22Rv1 (cell line): ENCODE data around the gene NEB.

Source experiments
- H3K27ac ChIP-seq: fragments of 450-650 bp; 2 replicates; pipeline ENCODE4 v1.5.1; 2017
- ZFX ChIP-seq: fragments of 450-650 bp; IDR thresholded peaks from 2 replicates; pipeline ENCODE4 v1.6.1; 2017; ENCODE audit warnings: antibody characterized with exemption, borderline replicate concordance
- TF ChIP-seq, protein P1 (sequence below): fragments of 450-650 bp; IDR thresholded peaks from 2 replicates; pipeline ENCODE4 v1.5.1; 2017; ENCODE audit warnings: mild to moderate bottlenecking

Gene NEB

DNA sequence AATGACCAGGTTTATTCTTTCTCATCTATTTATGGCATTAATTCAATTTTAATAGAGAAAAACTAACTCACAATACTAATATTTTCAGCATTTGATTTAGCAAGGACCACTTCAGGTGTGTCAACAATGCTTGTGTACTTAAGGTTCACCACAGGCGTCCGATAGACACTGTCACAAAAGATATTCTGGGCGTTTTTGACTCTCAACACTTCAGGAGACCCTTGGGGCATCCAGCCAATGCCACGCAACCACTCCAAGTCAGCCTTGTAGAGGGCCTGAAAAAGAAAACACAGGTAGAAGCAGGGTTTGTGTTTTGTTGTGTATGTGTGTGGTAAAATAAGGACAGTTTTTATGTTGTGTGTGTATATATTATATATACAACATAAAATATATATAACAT lies 158.2 kb downstream of the NEB start:
- H3K27ac ChIP-seq = no peak overlapping the region
- TF ChIP-seq, protein P1, sequence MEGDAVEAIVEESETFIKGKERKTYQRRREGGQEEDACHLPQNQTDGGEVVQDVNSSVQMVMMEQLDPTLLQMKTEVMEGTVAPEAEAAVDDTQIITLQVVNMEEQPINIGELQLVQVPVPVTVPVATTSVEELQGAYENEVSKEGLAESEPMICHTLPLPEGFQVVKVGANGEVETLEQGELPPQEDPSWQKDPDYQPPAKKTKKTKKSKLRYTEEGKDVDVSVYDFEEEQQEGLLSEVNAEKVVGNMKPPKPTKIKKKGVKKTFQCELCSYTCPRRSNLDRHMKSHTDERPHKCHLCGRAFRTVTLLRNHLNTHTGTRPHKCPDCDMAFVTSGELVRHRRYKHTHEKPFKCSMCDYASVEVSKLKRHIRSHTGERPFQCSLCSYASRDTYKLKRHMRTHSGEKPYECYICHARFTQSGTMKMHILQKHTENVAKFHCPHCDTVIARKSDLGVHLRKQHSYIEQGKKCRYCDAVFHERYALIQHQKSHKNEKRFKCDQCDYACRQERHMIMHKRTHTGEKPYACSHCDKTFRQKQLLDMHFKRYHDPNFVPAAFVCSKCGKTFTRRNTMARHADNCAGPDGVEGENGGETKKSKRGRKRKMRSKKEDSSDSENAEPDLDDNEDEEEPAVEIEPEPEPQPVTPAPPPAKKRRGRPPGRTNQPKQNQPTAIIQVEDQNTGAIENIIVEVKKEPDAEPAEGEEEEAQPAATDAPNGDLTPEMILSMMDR = no peak
- TF ChIP-seq ZFX = no peak

GRCh38 chr2:151575338-151575737 lies 158.9 kb downstream of the NEB start:
- TF ChIP-seq, protein P1 = no peak
- no peak for TF ChIP-seq ZFX
- no peak overlapping the region for H3K27ac ChIP-seq

DNA sequence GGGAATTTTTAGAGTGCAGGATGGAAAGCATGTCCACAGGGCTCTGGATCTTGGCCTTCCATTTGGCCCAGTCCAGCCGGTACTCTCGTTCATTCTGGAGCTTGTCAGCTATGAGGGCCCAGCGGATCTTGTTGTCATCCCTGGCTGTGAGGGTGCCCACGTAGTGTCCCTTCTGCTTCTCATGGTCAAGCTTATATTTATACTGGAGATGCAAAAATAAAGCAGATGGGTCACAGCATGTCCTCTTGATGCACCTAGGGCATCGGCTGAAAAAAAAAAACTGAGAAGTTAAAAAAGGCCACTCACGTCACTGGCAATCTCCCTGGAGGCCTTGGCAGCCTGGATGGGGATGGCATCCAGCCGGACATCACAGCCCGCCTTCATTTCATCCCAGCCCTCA lies 164.1 kb downstream of the NEB start:
- TF ChIP-seq, protein P1 = no peak
- no peak for TF ChIP-seq ZFX
- no peak overlapping the region for H3K27ac ChIP-seq

DNA sequence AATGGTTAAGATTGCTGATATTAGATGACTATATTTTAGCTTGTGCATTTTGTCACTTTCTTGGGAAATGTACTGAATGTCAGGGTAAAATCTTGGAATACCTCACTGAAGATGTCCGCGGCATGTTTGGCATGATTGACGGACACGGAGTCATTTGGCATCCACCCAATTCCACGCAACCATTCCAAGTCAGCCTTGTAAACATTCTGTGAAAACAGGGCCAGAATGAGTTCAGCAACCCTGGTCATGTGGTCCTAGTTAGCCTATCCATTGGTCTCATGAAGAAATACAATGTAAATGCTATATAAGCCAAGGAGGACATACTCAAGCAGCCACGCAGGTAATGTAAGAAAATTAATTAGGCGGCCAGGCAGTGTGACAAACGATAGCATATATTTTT lies 165.1 kb downstream of the NEB start:
- H3K27ac ChIP-seq = no peak overlapping the region
- TF ChIP-seq, protein P1 = no peak
- no peak for TF ChIP-seq ZFX

DNA sequence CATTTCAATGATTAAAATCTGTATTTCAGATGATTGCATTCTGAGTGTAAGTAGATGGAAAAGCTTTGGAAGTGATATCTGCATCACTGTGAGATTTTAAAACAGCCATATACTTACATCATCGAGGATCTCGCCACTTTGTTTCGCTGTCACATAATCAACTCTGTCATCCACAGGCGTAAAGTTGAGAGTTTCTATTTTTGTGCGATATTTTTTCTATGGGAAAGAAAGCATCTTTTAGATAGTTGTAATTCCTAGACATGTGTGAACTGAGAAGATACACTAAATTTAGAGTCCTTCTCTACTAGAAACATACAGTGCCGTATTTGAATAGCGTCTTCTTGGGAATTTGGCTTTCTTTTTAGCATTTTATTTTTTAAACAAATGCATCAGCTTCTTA lies 165.8 kb downstream of the NEB start:
- H3K27ac ChIP-seq = no peak overlapping the region
- TF ChIP-seq ZFX = no peak
- TF ChIP-seq, protein P1 = no peak

DNA sequence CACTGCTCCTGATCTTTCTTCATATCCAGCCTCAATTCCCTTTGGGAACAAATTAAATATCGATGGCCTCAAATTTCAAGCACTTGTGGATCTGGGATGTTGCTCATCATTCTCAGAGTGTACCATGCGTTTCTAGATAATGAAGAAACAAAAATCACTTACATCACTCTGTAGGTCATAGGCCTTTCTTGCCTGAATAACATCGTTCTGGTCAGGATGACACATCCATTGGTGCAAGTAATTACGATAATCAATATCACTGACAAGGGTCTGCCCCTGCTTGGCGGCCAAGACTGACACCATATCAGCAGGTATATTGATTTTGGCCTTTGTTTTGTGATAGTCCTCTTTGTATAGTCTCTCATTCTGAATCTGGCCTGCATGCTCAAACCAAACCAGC lies 167.3 kb downstream of the NEB start:
- TF ChIP-seq, protein P1 = no peak
- no peak for TF ChIP-seq ZFX
- H3K27ac ChIP-seq = no peak overlapping the region

DNA sequence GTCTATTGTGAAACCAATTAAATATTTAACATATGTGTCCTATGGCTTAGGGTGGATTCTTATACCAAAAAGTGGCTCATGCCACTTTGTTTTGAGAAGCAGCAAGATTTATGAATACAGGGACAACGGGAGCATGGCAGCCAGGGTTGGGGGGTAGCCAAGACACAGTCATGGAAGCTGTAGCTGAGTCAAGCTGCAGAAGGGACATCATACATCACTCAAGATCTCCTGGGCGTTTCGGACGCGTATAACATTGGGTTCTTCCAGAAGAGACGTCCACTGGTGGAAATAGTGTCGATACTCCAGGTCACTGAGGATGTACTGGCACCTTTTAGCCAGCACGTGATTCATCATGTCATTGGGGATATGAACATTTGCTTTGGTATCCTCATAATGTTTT lies 171.9 kb downstream of the NEB start:
- H3K27ac ChIP-seq = no peak overlapping the region
- TF ChIP-seq, protein P1 = no peak
- TF ChIP-seq ZFX = no peak
